Activated T-cell treated with anti-CD3 and anti-CD28 coated beads, Interleukin-2, amount 50 U/mL, for 72 hours (primary cell): ENCODE measurements around the gene SIGLEC10. TPM values are rescaled to one million over a fixed set of nuclear protein-coding genes. Genes with fewer than 3 reads are reported as not detected.
"Not testable (repeated sequence)": the region's sequence is repeated elsewhere in the genome, so short reads cannot be mapped to it uniquely, and the experiment has no call there.

Source experiments
- ATAC-seq, 2 donors: fragments of 150-1000 bp; cut with Tn5 transposase; replicated peaks in 1 of 2; 2 replicates each; pipeline ENCODE4 v1.10.0; 2021; ENCODE audit warnings: moderate library complexity in 2 of 2, mild to moderate bottlenecking in 1 of 2
- DNase-seq, 2 donors: peaks; one replicate each; pipeline ENCODE4 v3.0.0; 2021 to 2022; ENCODE audit warnings: mixed read lengths in 1 of 2
- H3K27ac Mint-ChIP-seq: one replicate; pipeline ENCODE4 v1.8.0; 2022; ENCODE audit warnings: mild to moderate bottlenecking, moderate library complexity, mixed read lengths
- H3K27me3 Mint-ChIP-seq: one replicate; pipeline ENCODE4 v1.8.0; 2022; ENCODE audit warnings: low read depth, mixed read lengths
- H3K36me3 Mint-ChIP-seq, 2 donors: one replicate each; pipeline ENCODE4 v1.8.0; 2022; ENCODE audit warnings: mixed read lengths in 2 of 2, mild to moderate bottlenecking in 1 of 2; ENCODE audit not compliant: insufficient read depth in 2 of 2
- H3K4me1 Mint-ChIP-seq: one replicate; pipeline ENCODE4 v1.8.0; 2022; ENCODE audit warnings: low read depth, mixed read lengths
- H3K4me3 Mint-ChIP-seq, 2 donors: one replicate each; pipeline ENCODE4 v1.8.0; 2022; ENCODE audit warnings: mild to moderate bottlenecking in 2 of 2, mixed read lengths in 2 of 2, moderate library complexity in 2 of 2
- H3K9me3 Mint-ChIP-seq, 2 donors: one replicate each; pipeline ENCODE4 v1.8.0; 2022; ENCODE audit warnings: mixed read lengths in 2 of 2
- total RNA-seq, 2 donors: library from RNA; stranded (reverse); gene quantifications; one replicate each; pipeline ENCODE4 v1.2.3, GENCODE V29; 2022

The SIGLEC10 gene
- total RNA-seq, 2 donors from 2014 or later, result 0.38 to 1.4 TPM

DNA sequence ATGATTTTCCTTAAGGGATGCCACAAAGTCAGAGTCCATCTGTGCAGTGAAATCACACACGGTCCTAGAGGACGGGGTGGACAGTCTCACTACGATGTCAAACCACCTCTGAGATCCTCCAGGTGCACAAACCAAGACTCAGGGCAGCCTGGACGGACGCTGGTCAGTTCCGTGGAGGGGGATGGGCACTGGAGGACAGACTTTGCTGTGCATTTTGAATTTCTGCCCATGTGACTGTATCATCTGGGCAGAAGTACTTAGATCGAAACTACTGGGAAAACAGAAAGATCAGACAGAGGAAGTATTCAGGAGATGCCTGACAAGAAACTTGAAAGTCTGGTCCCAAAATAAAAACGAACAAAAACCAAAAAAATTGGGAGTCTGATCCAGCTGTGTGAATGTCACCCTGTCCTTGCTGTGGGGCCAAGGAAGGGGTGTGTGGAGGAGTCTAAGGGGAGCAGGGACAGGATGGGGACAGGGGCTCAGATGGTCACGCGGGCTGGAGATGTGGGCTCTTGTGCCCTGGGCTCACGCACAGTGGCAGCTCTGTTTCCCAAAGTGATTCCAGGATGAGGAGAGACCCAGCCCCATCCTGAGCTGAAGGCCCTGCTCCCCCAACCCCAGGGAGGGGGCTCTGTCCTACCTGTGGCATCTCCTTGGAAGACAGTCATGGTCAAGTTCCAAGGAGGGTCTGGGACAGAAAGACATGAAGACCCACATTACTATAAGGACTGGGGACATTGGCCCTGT lies 39.3 kb upstream of the SIGLEC10 start:
- no peak for DNase-seq
- no peak overlapping the region for H3K27ac Mint-ChIP-seq
- H3K4me1 Mint-ChIP-seq, result peaks cover 13% of the 10 kb centered on the region
- peaks cover 6% of the 10 kb centered on the region for H3K27me3 Mint-ChIP-seq
- H3K9me3 Mint-ChIP-seq, result peaks cover 0 to 2% of the 10 kb centered on the region in 2 donors
- H3K36me3 Mint-ChIP-seq, result peaks cover 0 to 7% of the 10 kb centered on the region in 2 donors
- ATAC-seq, result no peak
- H3K4me3 Mint-ChIP-seq, result no peak overlapping the region

GRCh38 chr19:51450730-51451307 lies 33.4 kb upstream of the SIGLEC10 start:
- DNase-seq, result no peak
- Mint-ChIP-seq H3K27me3 (no peaks in the 10 kb centered on the region), H3K36me3 (peaks cover 22 to 24% of the 10 kb centered on the region in 2 donors), H3K27ac (peak overlapping the region; percentile 47), H3K9me3 (peaks cover 8 to 16% of the 10 kb centered on the region in 2 donors), H3K4me1 (peaks cover 46% of the 10 kb centered on the region), H3K4me3 (no peak overlapping the region)
- ATAC-seq, result no peak

DNA sequence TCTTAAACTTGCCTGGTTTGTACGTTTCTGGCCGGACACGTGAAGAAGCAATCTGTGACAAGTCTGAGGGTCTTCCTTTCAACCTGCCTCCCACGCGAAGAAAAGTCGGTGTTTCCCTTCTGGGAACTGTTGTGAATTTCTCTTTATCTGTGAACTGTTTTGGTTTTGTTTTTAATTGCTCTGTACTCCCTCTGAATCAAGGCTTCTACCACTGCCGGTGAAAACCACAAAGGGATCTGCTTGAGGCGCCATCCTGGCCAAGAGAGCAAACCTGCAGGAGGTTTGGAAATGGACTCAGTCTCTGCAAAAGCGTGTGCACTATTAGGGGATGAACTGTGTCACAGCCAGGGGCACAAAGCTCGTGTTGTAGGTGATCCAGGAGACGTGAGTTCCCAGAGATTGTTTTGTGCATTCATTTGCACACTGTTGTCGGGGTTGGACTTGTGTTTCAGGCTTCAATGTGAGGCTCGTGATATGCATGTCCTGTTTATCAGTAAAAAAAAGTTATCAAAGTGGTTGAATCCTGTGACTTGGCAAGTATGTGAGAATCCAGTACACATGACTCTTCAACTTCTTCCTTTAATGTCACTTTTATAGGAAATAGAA lies 31.1 kb upstream of the SIGLEC10 start:
- peak; percentile 91 to 93 for ATAC-seq
- H3K4me3 Mint-ChIP-seq, result peak overlapping the region; percentile 71 to 72

DNA sequence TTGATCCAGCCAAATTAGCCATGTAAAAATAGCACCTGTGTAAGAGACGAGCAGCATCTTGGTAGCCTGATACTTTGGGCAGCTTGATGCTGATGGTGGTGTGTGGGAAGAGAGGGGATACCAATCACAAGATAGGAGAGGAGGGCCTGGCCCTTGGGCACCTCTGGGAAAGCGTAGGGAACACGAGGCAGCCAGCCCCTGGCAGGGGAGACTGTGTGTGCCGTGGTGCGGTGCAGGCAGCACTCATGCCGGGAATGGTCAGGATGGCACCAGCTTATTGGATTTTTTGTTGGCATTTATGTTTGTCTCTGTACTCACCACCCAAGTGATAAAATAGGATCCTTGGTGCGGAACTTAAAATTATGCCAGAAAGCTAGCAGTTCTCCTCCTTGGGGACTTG lies 30.6 kb upstream of the SIGLEC10 start:
- peak overlapping the region; percentile 69 for H3K27ac Mint-ChIP-seq
- H3K27me3 Mint-ChIP-seq, result no peaks in the 10 kb centered on the region
- ATAC-seq, result peak; percentile 18 to 32
- peaks cover 8 to 16% of the 10 kb centered on the region in 2 donors for H3K9me3 Mint-ChIP-seq
- no peak for DNase-seq
- H3K4me1 Mint-ChIP-seq, result peaks cover 63% of the 10 kb centered on the region
- peaks cover 25 to 33% of the 10 kb centered on the region in 2 donors for H3K36me3 Mint-ChIP-seq
- H3K4me3 Mint-ChIP-seq, result peak overlapping the region; percentile 71 to 72

More for the DNA sequence above, 31.1 kb upstream of the SIGLEC10 start:
- DNase-seq, result peak; percentile 51 to 60
- no peaks in the 10 kb centered on the region for H3K27me3 Mint-ChIP-seq
- H3K36me3 Mint-ChIP-seq, result peaks cover 23 to 32% of the 10 kb centered on the region in 2 donors
- H3K9me3 Mint-ChIP-seq, result peaks cover 8 to 16% of the 10 kb centered on the region in 2 donors
- peak overlapping the region; percentile 18 for H3K27ac Mint-ChIP-seq
- peaks cover 58% of the 10 kb centered on the region for H3K4me1 Mint-ChIP-seq

DNA sequence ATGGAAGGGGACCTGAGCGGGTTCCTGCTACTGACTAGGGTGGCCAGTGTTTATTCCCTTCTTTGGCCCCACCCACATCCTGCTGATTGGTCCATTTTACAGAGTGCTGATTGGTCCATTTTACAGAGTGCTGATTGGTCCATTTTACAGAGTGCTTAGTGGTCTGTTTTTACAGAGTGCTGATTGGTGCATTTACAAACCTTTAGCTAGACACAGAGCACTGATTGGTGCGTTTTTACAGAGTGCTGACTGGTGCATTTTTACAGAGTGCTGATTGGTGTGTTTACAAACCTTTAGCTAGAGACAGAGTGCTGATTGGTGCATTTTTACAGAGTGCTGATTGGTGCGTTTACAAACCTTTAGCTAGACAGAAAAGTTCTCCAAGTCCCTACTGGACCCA lies 30.1 kb upstream of the SIGLEC10 start:
- Mint-ChIP-seq H3K4me3 (peak overlapping the region; percentile 71 to 72), H3K9me3 (peaks cover 8 to 16% of the 10 kb centered on the region in 2 donors), H3K36me3 (peaks cover 27 to 36% of the 10 kb centered on the region in 2 donors), H3K4me1 (peaks cover 68% of the 10 kb centered on the region)
- not testable (repeated sequence) for H3K27ac Mint-ChIP-seq, ATAC-seq, DNase-seq, H3K27me3 Mint-ChIP-seq

- peak overlapping the region; percentile 89 for H3K27ac Mint-ChIP-seq
These were observed 24.3 kb upstream of the SIGLEC10 start for GRCh38 chr19:51441410-51442390.

GRCh38 chr19:51440846-51441409 lies 23.5 kb upstream of the SIGLEC10 start:
- Mint-ChIP-seq H3K4me1 (peaks cover 67% of the 10 kb centered on the region), H3K4me3 (peak overlapping the region; percentile 70 to 92), H3K27ac (peak overlapping the region; percentile 89), H3K36me3 (peaks cover 6 to 14% of the 10 kb centered on the region in 2 donors), H3K9me3 (no peaks in the 10 kb centered on the region), H3K27me3 (peaks cover 7% of the 10 kb centered on the region)
- ATAC-seq (peak; percentile 43 to 49), DNase-seq (peak; percentile 62 to 78)

More at GRCh38 chr19:51441410-51442390, 24.3 kb upstream of the SIGLEC10 start:
- Mint-ChIP-seq H3K4me1 (peaks cover 72% of the 10 kb centered on the region), H3K4me3 (peak overlapping the region; percentile 70 to 92), H3K36me3 (peaks cover 7 to 14% of the 10 kb centered on the region in 2 donors), H3K27me3 (peaks cover under 1% of the 10 kb centered on the region), H3K9me3 (peaks cover 0 to under 1% of the 10 kb centered on the region in 2 donors)
- ATAC-seq (peak; percentile 91 to 94), DNase-seq (peak; percentile 89 to 93)

GRCh38 chr19:51440052-51440451 lies 22.6 kb upstream of the SIGLEC10 start:
- peak overlapping the region; percentile 89 for H3K27ac Mint-ChIP-seq
- no peak for ATAC-seq

GRCh38 chr19:51439021-51439465 lies 21.6 kb upstream of the SIGLEC10 start:
- H3K36me3 Mint-ChIP-seq, result peaks cover 4 to 12% of the 10 kb centered on the region in 2 donors
- peaks cover 7% of the 10 kb centered on the region for H3K27me3 Mint-ChIP-seq
- no peak overlapping the region for H3K4me3 Mint-ChIP-seq
- ATAC-seq (no peak), DNase-seq (peak; percentile 47 to 65)
- H3K27ac Mint-ChIP-seq, result no peak overlapping the region
- peaks cover 60% of the 10 kb centered on the region for H3K4me1 Mint-ChIP-seq
- H3K9me3 Mint-ChIP-seq, result no peaks in the 10 kb centered on the region

More at GRCh38 chr19:51440052-51440451, 22.6 kb upstream of the SIGLEC10 start:
- H3K27me3 Mint-ChIP-seq, result peaks cover 7% of the 10 kb centered on the region
- H3K36me3 Mint-ChIP-seq, result peaks cover 6 to 9% of the 10 kb centered on the region in 2 donors
- peak overlapping the region; percentile 33 to 92 for H3K4me3 Mint-ChIP-seq
- DNase-seq, result no peak
- no peaks in the 10 kb centered on the region for H3K9me3 Mint-ChIP-seq
- H3K4me1 Mint-ChIP-seq, result peaks cover 60% of the 10 kb centered on the region

- Mint-ChIP-seq H3K4me1 (peaks cover 33% of the 10 kb centered on the region), H3K9me3 (no peaks in the 10 kb centered on the region), H3K27me3 (peaks cover 7% of the 10 kb centered on the region), H3K27ac (no peak overlapping the region), H3K4me3 (no peak overlapping the region), H3K36me3 (peaks cover 0 to 8% of the 10 kb centered on the region in 2 donors)
- no peak for DNase-seq
- ATAC-seq, result no peak
These were observed 17.0 kb upstream of the SIGLEC10 start for GRCh38 chr19:51434456-51434855.

DNA sequence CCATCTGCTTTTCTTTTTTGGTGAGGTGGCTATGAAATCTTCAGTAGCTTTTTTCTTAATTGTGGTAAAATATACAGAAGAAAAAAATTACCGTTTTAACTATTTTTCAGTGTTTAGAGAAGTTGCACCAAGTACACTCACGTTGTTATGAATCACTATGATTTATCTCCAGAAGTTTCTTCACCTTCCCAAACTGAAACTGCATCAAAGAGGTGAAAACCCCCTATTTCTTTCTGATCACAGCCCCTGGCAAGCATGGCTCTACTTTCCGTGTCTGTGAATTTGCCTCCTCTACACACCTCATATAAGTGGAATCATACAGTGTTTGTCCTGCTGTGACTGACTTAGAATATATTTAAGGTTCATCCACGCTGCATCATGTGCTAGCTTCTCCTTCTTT lies 15.6 kb upstream of the SIGLEC10 start:
- H3K4me1 Mint-ChIP-seq, result peaks cover 19% of the 10 kb centered on the region
- H3K27ac Mint-ChIP-seq, result no peak overlapping the region
- ATAC-seq, result peak in 1 of 2 donors; percentile 37
- H3K27me3 Mint-ChIP-seq, result peaks cover 7% of the 10 kb centered on the region
- no peak overlapping the region for H3K4me3 Mint-ChIP-seq
- no peaks in the 10 kb centered on the region for H3K9me3 Mint-ChIP-seq
- DNase-seq, result no peak
- H3K36me3 Mint-ChIP-seq, result peaks cover 0 to 8% of the 10 kb centered on the region in 2 donors

- ATAC-seq (no peak), DNase-seq (no peak)
- H3K4me1 Mint-ChIP-seq, result peaks cover 22% of the 10 kb centered on the region
- no peak overlapping the region for H3K27ac Mint-ChIP-seq
- no peak overlapping the region for H3K4me3 Mint-ChIP-seq
- H3K9me3 Mint-ChIP-seq, result no peaks in the 10 kb centered on the region
- peaks cover 0 to 6% of the 10 kb centered on the region in 2 donors for H3K36me3 Mint-ChIP-seq
- peaks cover under 1% of the 10 kb centered on the region for H3K27me3 Mint-ChIP-seq
These were observed 13.7 kb upstream of the SIGLEC10 start for GRCh38 chr19:51431124-51431523.
